B cell (primary cell): ENCODE measurements around the gene CHRNA4. TPM values are rescaled to one million over a fixed set of nuclear protein-coding genes. Genes with fewer than 3 reads are reported as not detected.

Source experiments
- ATAC-seq: fragments of 200-7000 bp; cut with Tn5 transposase; one replicate; pipeline ENCODE4 v1.10.0; 2021; ENCODE audit warnings: low read depth, mild to moderate bottlenecking, moderate number of reproducible peaks, moderate library complexity
- CTCF ChIA-PET: fragments of 350-600 bp; sonication (Branson Sonifier 250); formaldehyde crosslinking; loops from one replicate; lab custom pipeline; 2021; ENCODE audit warnings: antibody characterized with exemption, inconsistent platforms; lab: Charles Lee
- POLR2A ChIA-PET: fragments of 350-600 bp; sonication (Branson Sonifier 250); formaldehyde crosslinking; loops from one replicate; lab custom pipeline; 2021; ENCODE audit warnings: antibody characterized with exemption; lab: Charles Lee
- DNase-seq: peaks from one replicate; pipeline ENCODE4 v3.0.0; 2013
- H2AFZ ChIP-seq: 2 replicates; pipeline ENCODE4 v1.6.1; 2012; ENCODE audit warnings: mild to moderate bottlenecking, low read depth, low read length; ENCODE audit not compliant: insufficient read depth, poor library complexity, severe bottlenecking
- H3K27ac ChIP-seq, 2 donors: 1 replicate in 1 of 2; 2 replicates in 1 of 2; pipeline ENCODE4 v1.5.1; 2012 to 2013; ENCODE audit warnings: low read length in 2 of 2, mild to moderate bottlenecking in 2 of 2, moderate library complexity in 1 of 2
- H3K27me3 ChIP-seq, 4 experiments: fragments of 200-600 bp in 1 of 4; sonication (generic) in 1 of 4; replicated peaks in 1 of 4; 1 replicate in 2 of 4; 2 replicates in 2 of 4; pipeline versions ENCODE4 v1.6.1 to v1.7.0; 2013 to 2016; ENCODE audit warnings: low read length in 3 of 4, mild to moderate bottlenecking in 2 of 4, mixed read lengths in 1 of 4, moderate library complexity in 1 of 4; ENCODE audit not compliant: insufficient read depth in 4 of 4, control insufficient read depth in 3 of 4; ENCODE audit errors: control extremely low read depth in 1 of 4
- H3K36me3 ChIP-seq, 2 experiments: replicated peaks in 1 of 2; 1 replicate in 1 of 2; 2 replicates in 1 of 2; pipeline versions ENCODE4 v1.6.1 to v1.7.1; 2013; ENCODE audit warnings: low read length in 1 of 2; ENCODE audit not compliant: insufficient read depth in 2 of 2, control insufficient read depth in 1 of 2; ENCODE audit errors: control extremely low read depth in 1 of 2, extremely low read depth in 1 of 2
- H3K4me1 ChIP-seq, 2 donors: fragments of 200-600 bp in 1 of 2; sonication (generic) in 1 of 2; 1 replicate in 1 of 2; 2 replicates in 1 of 2; pipeline versions ENCODE4 v1.5.1 to v1.6.1; 2013 to 2017; ENCODE audit warnings: low read length in 2 of 2; ENCODE audit not compliant: control insufficient read depth in 2 of 2, insufficient read depth in 2 of 2
- H3K4me2 ChIP-seq: replicated peaks from 2 replicates; pipeline ENCODE3; 2012; ENCODE audit warnings: mild to moderate bottlenecking, low read depth, low read length; ENCODE audit not compliant: poor library complexity, severe bottlenecking
- H3K4me3 ChIP-seq, 5 experiments: fragments of 200-600 bp in 1 of 5; sonication (generic) in 1 of 5; 1 replicate in 3 of 5; 2 replicates in 2 of 5; pipeline versions ENCODE4 v1.5.1 to v1.7.0; 2011 to 2016; ENCODE audit warnings: low read length in 4 of 5, mild to moderate bottlenecking in 4 of 5, low read depth in 2 of 5, control low read depth in 1 of 5, moderate library complexity in 1 of 5; ENCODE audit not compliant: insufficient read depth in 1 of 5; ENCODE audit errors: control extremely low read depth in 1 of 5, extremely low read depth in 1 of 5
- H3K79me2 ChIP-seq: fragments of 200-600 bp; sonication (generic); one replicate; pipeline ENCODE4 v1.6.0; 2016; ENCODE audit warnings: low read length; ENCODE audit not compliant: control insufficient read depth, insufficient read depth
- H3K9ac ChIP-seq: fragments of 200-600 bp; sonication (generic); 2 replicates; pipeline ENCODE4 v1.6.1; 2017; ENCODE audit warnings: mild to moderate bottlenecking, low read length, moderate library complexity
- H3K9me3 ChIP-seq, 3 donors: one replicate each; pipeline versions ENCODE4 v1.6.1 to v1.7.1; 2013; ENCODE audit warnings: low read length in 2 of 3; ENCODE audit not compliant: control insufficient read depth in 2 of 3, insufficient read depth in 1 of 3; ENCODE audit errors: control extremely low read depth in 1 of 3
- H4K20me1 ChIP-seq: 2 replicates; pipeline ENCODE4 v1.6.0; 2012; ENCODE audit warnings: mild to moderate bottlenecking, low read length; ENCODE audit not compliant: insufficient read depth, control insufficient read depth, poor library complexity, severe bottlenecking
- H3K27ac Mint-ChIP-seq: one replicate; pipeline ENCODE4 v1.8.0; 2021; ENCODE audit warnings: mixed read lengths
- H3K27me3 Mint-ChIP-seq: one replicate; pipeline ENCODE4 v1.8.0; 2021; ENCODE audit warnings: mixed read lengths
- H3K4me1 Mint-ChIP-seq: one replicate; pipeline ENCODE4 v1.8.0; 2021; ENCODE audit warnings: mixed read lengths
- H3K4me3 Mint-ChIP-seq: one replicate; pipeline ENCODE4 v1.8.0; 2021; ENCODE audit warnings: mixed read lengths
- H3K9me3 Mint-ChIP-seq: one replicate; pipeline ENCODE4 v1.8.0; 2022; ENCODE audit warnings: mixed read lengths; ENCODE audit not compliant: insufficient read depth
- EZH2 ChIP-seq: IDR thresholded peaks from 2 replicates; pipeline ENCODE4 v1.6.1; 2012; ENCODE audit warnings: borderline replicate concordance, low read depth, mild to moderate bottlenecking, moderate library complexity, low read length; ENCODE audit not compliant: insufficient read depth, poor library complexity, severe bottlenecking
- WGBS: methylation state at CpG from one replicate; pipeline ENCODE4 v1.1.5; 2013; ENCODE audit warnings: missing lambda C conversion rate; ENCODE audit not compliant: insufficient coverage; 5-methylcytosine and 5-hydroxymethylcytosine counted together
- intact Hi-C: fragments of 100-400 bp; cut with micrococcal nuclease; formaldehyde crosslinking; loops from one replicate; pipeline ENCODE4 v1.10.0; 2022
- polyA plus RNA-seq: library from polyadenylated mRNA; depleted of rRNA; stranded (reverse); fragments of >200 nt; gene quantifications from 2 replicates; pipeline ENCODE4 v1.2.3, GENCODE V29; 2012
- total RNA-seq, 2 donors: library from RNA; stranded (reverse); fragments of 120-200 nt in 1 of 2; gene quantifications; 1 replicate in 1 of 2; 2 replicates in 1 of 2; pipeline versions ENCODE4 v1.2.3 to v1.2.4, GENCODE V29; 2013 to 2022
- TF ChIP-seq, protein P1 (sequence below): fragments of 200-600 bp; IDR thresholded peaks from one replicate; pipeline ENCODE4 v1.8.0; 2022; ENCODE audit warnings: antibody characterized with exemption, mild to moderate bottlenecking

The CHRNA4 gene
- total and polyA plus RNA-seq, 2 donors (not counting 1 experiment from before 2014, with no cell fraction given), result not detected

DNA sequence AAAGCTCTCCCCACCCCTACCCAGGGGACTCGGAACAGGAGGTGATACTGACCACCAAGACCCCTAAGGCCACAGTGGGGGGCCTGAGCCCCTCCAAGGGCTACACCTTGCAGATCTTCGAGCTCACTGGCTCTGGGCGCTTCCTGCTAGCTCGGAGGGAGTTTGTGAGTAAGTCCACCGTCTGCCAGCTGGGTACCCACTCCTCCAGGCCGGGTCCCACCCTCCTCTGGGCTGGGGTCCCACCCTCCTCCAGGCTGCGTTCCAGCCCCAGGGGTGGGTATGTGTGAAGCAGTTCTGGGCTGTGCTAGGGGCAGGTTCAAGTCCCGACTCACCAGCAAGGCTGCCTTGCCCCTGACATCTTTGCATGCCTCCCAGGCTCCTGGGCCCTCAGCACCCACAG, 55.8 kb downstream of the CHRNA4 start:
- 92% methylated on average over 3 of the region's 8 CpGs for WGBS
- Mint-ChIP-seq H3K4me3 (no peak overlapping the region), H3K9me3 (peaks cover 3% of the 10 kb centered on the region), H3K27me3 (peaks cover 17% of the 10 kb centered on the region), H3K4me1 (no peaks in the 10 kb centered on the region), H3K27ac (no peak overlapping the region)
- H3K9me3 ChIP-seq, result peaks cover 0 to 25% (median 4%) of the 10 kb centered on the region in 3 donors
- no peak overlapping the region for H3K4me3 ChIP-seq
- H3K9ac ChIP-seq, result no peak overlapping the region
- intact Hi-C loops, result no loop called here
- DNase-seq (no peak), ATAC-seq (no peak)
- H2AFZ ChIP-seq, result no peak overlapping the region
- CTCF ChIA-PET, result no interaction called here
- no peak overlapping the region for H3K27ac ChIP-seq
- no peaks in the 10 kb centered on the region for H4K20me1 ChIP-seq
- H3K4me2 ChIP-seq, result no peak overlapping the region
- H3K4me1 ChIP-seq, result no peaks in the 10 kb centered on the region
- no peaks in the 10 kb centered on the region for H3K79me2 ChIP-seq
- H3K36me3 ChIP-seq, result no peaks in the 10 kb centered on the region
- POLR2A ChIA-PET, result no interaction called here
- H3K27me3 ChIP-seq, result peaks cover 0 to 10% (median 1%) of the 10 kb centered on the region in 4 experiments
- TF ChIP-seq, protein P1, sequence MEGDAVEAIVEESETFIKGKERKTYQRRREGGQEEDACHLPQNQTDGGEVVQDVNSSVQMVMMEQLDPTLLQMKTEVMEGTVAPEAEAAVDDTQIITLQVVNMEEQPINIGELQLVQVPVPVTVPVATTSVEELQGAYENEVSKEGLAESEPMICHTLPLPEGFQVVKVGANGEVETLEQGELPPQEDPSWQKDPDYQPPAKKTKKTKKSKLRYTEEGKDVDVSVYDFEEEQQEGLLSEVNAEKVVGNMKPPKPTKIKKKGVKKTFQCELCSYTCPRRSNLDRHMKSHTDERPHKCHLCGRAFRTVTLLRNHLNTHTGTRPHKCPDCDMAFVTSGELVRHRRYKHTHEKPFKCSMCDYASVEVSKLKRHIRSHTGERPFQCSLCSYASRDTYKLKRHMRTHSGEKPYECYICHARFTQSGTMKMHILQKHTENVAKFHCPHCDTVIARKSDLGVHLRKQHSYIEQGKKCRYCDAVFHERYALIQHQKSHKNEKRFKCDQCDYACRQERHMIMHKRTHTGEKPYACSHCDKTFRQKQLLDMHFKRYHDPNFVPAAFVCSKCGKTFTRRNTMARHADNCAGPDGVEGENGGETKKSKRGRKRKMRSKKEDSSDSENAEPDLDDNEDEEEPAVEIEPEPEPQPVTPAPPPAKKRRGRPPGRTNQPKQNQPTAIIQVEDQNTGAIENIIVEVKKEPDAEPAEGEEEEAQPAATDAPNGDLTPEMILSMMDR, result no peak
- TF ChIP-seq EZH2, result no peak

DNA sequence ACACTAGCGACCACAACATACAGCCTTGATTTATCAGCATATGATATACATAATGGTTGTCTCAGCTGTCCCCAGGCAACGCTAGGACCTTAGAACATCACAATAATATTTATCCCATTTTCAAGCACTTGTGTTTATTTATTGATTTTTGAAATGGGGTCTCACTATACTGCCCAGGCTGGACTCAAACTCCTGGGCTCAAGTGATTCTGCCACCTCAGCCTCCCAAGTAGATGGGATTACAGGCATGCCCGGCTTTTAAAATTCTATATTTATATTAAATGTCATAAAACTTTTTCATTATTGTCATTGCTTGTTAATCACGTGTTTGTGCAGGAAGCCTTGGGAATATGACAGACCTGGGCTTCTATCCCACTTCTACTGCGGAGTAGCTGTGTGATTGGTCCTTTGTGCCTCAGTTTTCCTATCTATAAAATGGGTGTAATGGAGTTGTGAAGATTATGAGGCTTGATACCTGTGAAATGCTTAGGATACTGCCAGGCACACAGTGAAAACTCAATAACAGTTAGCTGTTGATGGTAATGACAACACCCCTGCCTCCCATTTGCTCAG, 58.0 kb downstream of the CHRNA4 start:
- no peak for TF ChIP-seq EZH2
- TF ChIP-seq, protein P1, result no peak
- Histone ChIP-seq H4K20me1 (no peaks in the 10 kb centered on the region), H3K9ac (no peak overlapping the region), H3K79me2 (no peaks in the 10 kb centered on the region), H3K4me2 (no peak overlapping the region), H2AFZ (no peak overlapping the region), H3K36me3 (no peaks in the 10 kb centered on the region), H3K4me1 (no peaks in the 10 kb centered on the region), H3K27me3 (peaks cover 0 to 11% (median 1%) of the 10 kb centered on the region in 4 experiments), H3K27ac (no peak overlapping the region), H3K9me3 (peaks cover 0 to 32% (median 4%) of the 10 kb centered on the region in 3 donors), H3K4me3 (no peak overlapping the region)
- intact Hi-C loops, result no loop called here
- no peaks in the 10 kb centered on the region for H3K4me1 Mint-ChIP-seq
- no peak for ATAC-seq
- CTCF ChIA-PET, result no interaction called here
- peaks cover 5% of the 10 kb centered on the region for H3K9me3 Mint-ChIP-seq
- H3K27me3 Mint-ChIP-seq, result peaks cover 24% of the 10 kb centered on the region
- POLR2A ChIA-PET, result no interaction called here
- H3K4me3 Mint-ChIP-seq, result no peak overlapping the region
- no peak overlapping the region for H3K27ac Mint-ChIP-seq
- DNase-seq, result no peak
- 76% methylated on average over 2 of the region's 5 CpGs for WGBS
